H1 (cell line): ENCODE measurements around the gene MBNL2.

Experiments
- POLR2A ChIP-seq, 2 experiments: IDR thresholded peaks; 1 replicate in 1 of 2; 2 replicates in 1 of 2; pipeline ENCODE4 v1.6.1; 2011; ENCODE audit warnings: low read depth in 2 of 2, low read length in 2 of 2, mild to moderate bottlenecking in 2 of 2; ENCODE audit errors: control extremely low read depth in 1 of 2
- RFX5 ChIP-seq: IDR thresholded peaks from 2 replicates; pipeline ENCODE4 v1.6.1; 2011; ENCODE audit warnings: low read depth, low read length, improper control_type of control experiment, borderline replicate concordance

DNA sequence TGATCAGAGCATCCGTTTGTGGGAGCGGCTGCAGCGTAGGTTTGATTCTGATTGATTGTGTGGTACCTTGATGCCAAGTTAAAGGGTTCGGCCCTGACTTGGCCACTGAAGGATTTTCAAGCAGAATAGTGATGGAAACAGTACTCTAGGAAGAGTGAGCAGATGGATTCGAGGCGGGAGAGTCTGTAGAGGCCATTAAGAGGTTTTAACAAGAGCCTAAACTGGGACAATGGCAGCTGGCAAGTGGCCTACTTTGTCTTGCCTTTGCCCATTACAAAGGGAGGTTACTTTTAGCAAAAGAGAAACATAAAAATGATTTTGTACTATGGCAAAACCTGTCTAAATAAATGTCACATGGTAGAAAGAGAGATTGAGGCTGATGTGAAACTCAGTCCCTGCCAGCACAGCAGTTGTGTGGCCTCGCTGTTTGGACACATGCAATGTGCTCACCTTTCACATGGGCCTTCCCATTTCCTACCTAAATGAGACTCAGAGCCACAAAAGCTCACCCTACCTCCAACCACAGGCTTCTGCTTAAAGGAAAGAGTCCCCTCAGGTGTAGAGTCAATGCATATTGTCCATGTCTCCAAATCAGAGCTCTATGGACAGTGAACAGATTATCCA, 149.5 kb downstream of the MBNL2 start:
- TF ChIP-seq RFX5 (no peak), POLR2A (IDR thresholded peaks at IDR 0.05; ENCODE audit: control extremely low read depth in 1 of 2, low read depth in 2 of 2, low read length in 2 of 2) (no peak)
